Measurements from ENCODE around the gene CNTROB.

DNA sequence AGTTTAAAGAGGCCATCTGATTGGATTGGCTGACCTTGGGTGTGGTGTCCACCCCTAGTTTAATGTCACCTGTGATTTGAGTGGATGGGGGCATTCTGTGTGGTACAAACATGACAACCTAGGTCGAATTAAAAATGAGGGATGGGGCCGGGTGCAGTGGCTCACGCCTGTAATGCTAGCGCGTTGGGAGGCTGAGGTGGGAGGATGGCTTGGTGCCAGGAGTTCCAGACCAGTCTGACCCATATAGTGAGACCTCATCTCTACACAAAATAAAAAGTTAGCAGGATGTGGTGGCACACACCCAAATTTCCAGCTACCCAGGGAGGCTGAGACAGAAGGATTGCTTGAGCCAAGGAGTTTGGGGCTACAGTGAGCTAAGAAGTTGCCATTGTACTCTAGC, 14.4 kb downstream of the CNTROB start:
- TF ChIP-seq, protein P1, sequence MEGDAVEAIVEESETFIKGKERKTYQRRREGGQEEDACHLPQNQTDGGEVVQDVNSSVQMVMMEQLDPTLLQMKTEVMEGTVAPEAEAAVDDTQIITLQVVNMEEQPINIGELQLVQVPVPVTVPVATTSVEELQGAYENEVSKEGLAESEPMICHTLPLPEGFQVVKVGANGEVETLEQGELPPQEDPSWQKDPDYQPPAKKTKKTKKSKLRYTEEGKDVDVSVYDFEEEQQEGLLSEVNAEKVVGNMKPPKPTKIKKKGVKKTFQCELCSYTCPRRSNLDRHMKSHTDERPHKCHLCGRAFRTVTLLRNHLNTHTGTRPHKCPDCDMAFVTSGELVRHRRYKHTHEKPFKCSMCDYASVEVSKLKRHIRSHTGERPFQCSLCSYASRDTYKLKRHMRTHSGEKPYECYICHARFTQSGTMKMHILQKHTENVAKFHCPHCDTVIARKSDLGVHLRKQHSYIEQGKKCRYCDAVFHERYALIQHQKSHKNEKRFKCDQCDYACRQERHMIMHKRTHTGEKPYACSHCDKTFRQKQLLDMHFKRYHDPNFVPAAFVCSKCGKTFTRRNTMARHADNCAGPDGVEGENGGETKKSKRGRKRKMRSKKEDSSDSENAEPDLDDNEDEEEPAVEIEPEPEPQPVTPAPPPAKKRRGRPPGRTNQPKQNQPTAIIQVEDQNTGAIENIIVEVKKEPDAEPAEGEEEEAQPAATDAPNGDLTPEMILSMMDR (tag by site-specific recombination; IDR thresholded peaks at IDR 0.05), result no peak
- no peak for TF ChIP-seq HOXA7 (CRISPR knock-in tag; IDR thresholded peaks at IDR 0.05; ENCODE audit: borderline replicate concordance)
- TF ChIP-seq ZFP3 (tag by site-specific recombination; IDR thresholded peaks at IDR 0.05; ENCODE audit: low read depth), result no peak

All from HEK293 (cell line).